Fibroblast of the aortic adventitia (primary cell): ENCODE measurements around the gene KCNJ14. TPM values are rescaled to one million over a fixed set of nuclear protein-coding genes. Genes with fewer than 3 reads are reported as not detected.

Experiments
- DNase-seq: peaks from one replicate; pipeline ENCODE4 v3.0.0-alpha.2; 2010; ENCODE audit warnings: low read depth
- H3K4me3 ChIP-seq: 2 replicates; pipeline ENCODE4 v1.5.1; 2011; ENCODE audit warnings: low read depth, mild to moderate bottlenecking, control low read depth, low read length, moderate library complexity
- total RNA-seq: library from RNA; depleted of rRNA; stranded (reverse); fragments of >200 nt; gene quantifications from 2 replicates; pipeline ENCODE4 v1.2.3, GENCODE V29; 2012; ENCODE audit warnings: low replicate concordance
- TF ChIP-seq, protein P1 (sequence below): IDR thresholded peaks from 2 replicates; pipeline ENCODE4 v1.5.1; 2011; ENCODE audit warnings: mild to moderate bottlenecking, low read length, control low read depth, inconsistent platforms; ENCODE audit not compliant: insufficient read depth

The KCNJ14 gene
- total RNA-seq, 1 donor: 0.54 TPM

DNA sequence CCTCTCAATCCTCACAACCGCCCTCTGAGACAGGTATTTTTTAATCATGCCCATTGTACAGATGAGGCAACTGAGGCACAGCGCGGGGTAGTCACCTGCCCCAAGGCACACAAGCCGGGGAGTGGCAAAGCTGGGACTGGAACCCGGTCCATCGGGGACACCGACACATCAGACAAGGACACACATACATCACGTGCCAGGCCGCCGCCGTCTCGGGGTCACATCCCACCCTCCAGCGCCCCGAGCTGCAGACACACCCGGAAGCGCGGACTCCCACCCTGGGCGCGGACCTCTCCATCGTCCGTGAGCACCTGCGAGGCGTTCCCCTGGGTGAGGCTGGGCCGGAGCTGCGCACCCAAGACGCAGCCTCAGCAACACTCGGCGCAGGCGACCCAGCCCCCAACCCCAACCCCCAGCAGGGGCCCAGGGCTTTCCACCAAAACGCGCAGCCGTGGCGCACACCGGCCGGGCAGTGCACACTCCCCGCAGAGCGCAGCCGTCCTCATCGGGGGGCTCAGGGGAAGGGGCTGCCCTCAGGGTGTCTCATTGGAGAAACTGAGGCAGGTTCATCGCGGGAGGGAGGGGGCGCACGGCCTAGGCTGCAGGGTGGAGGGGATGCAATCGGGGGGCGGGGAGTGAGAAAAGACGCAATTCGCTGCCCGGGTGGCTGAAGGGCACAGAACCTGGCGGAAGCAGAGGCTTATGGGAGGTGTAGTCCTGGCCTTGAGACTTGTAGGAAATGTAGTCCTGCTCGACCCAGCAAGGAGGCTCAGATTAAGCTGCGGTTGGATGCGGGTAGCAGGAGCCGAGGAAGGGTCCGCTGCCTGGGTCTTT lies 58.1 kb downstream of the KCNJ14 start:
- TF ChIP-seq, protein P1, sequence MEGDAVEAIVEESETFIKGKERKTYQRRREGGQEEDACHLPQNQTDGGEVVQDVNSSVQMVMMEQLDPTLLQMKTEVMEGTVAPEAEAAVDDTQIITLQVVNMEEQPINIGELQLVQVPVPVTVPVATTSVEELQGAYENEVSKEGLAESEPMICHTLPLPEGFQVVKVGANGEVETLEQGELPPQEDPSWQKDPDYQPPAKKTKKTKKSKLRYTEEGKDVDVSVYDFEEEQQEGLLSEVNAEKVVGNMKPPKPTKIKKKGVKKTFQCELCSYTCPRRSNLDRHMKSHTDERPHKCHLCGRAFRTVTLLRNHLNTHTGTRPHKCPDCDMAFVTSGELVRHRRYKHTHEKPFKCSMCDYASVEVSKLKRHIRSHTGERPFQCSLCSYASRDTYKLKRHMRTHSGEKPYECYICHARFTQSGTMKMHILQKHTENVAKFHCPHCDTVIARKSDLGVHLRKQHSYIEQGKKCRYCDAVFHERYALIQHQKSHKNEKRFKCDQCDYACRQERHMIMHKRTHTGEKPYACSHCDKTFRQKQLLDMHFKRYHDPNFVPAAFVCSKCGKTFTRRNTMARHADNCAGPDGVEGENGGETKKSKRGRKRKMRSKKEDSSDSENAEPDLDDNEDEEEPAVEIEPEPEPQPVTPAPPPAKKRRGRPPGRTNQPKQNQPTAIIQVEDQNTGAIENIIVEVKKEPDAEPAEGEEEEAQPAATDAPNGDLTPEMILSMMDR: no peak
- H3K4me3 ChIP-seq: peak overlapping the region; percentile 68
- DNase-seq: peak; percentile 63

- no peak overlapping the region for H3K4me3 ChIP-seq
- no peak for DNase-seq
Observed at GRCh38 chr19:48514123-48514458, 58.7 kb downstream of the KCNJ14 start.

GRCh38 chr19:48516536-48516935 lies 61.2 kb downstream of the KCNJ14 start:
- no peak for DNase-seq
- H3K4me3 ChIP-seq: no peak overlapping the region
- TF ChIP-seq, protein P1: no peak

More at GRCh38 chr19:48514123-48514458, 58.7 kb downstream of the KCNJ14 start:
- TF ChIP-seq, protein P1: no peak

Other genes starting within 250 kb of the KCNJ14 start
- gene CARD8, start 199.7 kb upstream of the KCNJ14 start, total RNA-seq: 13.8 and 27.8 TPM in 2 replicates
- gene ZNF114, start 185.5 kb upstream of the KCNJ14 start, total RNA-seq: 0.08 and 0.54 TPM in 2 replicates
- 93.3 and 369 TPM in 2 replicates for gene EMP3, start 130.0 kb upstream of the KCNJ14 start, total RNA-seq
- 2.2 and 5.0 TPM in 2 replicates for gene TMEM143, start 91.6 kb upstream of the KCNJ14 start, total RNA-seq
- not detected in 2 replicates for gene SYNGR4, start 91.2 kb upstream of the KCNJ14 start, total RNA-seq
- 23.7 and 140 TPM in 2 replicates for gene KDELR1, start 64.0 kb upstream of the KCNJ14 start, total RNA-seq
- gene GRIN2D, start 61.9 kb upstream of the KCNJ14 start, total RNA-seq: 1.2 and 2.2 TPM in 2 replicates
- 34.1 and 34.6 TPM in 2 replicates for gene GRWD1, start 9.6 kb upstream of the KCNJ14 start, total RNA-seq
- 51.3 and 107 TPM in 2 replicates for gene CYTH2, start 13.8 kb downstream of the KCNJ14 start, total RNA-seq
- not detected in 2 replicates for gene LMTK3, start 56.3 kb downstream of the KCNJ14 start, total RNA-seq
- gene SULT2B1, start 96.6 kb downstream of the KCNJ14 start, total RNA-seq: not detected in 2 replicates
- gene SPACA4, start 151.2 kb downstream of the KCNJ14 start, total RNA-seq: not detected in 2 replicates
- gene FAM83E, start 159.5 kb downstream of the KCNJ14 start, total RNA-seq: 0.18 TPM in 1 of 2 replicates, not detected in the other
- 1,782 and 2,036 TPM in 2 replicates for gene RPL18, start 163.6 kb downstream of the KCNJ14 start, total RNA-seq
- 10.9 and 16.3 TPM in 2 replicates for gene SPHK2, start 163.9 kb downstream of the KCNJ14 start, total RNA-seq
- gene DBP, start 181.8 kb downstream of the KCNJ14 start, total RNA-seq: 20.9 and 48.8 TPM in 2 replicates
- gene CA11, start 190.6 kb downstream of the KCNJ14 start, total RNA-seq: 2.3 and 14.5 TPM in 2 replicates
- 0.09 TPM in 1 of 2 replicates, not detected in the other for gene NTN5, start 217.4 kb downstream of the KCNJ14 start, total RNA-seq
- gene FUT2, start 240.4 kb downstream of the KCNJ14 start, total RNA-seq: not detected in 2 replicates